HCT116 (cell line): ENCODE results near the gene POLR2C. TPM values are rescaled to one million over a fixed set of nuclear protein-coding genes. Genes with fewer than 3 reads are reported as not detected.

Source experiments
- ATAC-seq: fragments of 200-7000 bp; cut with Tn5 transposase; 2 replicates; pipeline ENCODE4 v1.9.1; 2020; ENCODE audit warnings: mild to moderate bottlenecking, moderate library complexity
- BruUV-seq: library from RNA; stranded (reverse); fragments of 400-500 nt; replicated peaks from 2 replicates; lab custom pipeline; 2021; lab: Mats Ljungman, UMichigan
- CTCF ChIA-PET: fragments of 300-600 bp; sonication (Branson Sonifier 250); formaldehyde crosslinking; loops from one replicate; lab custom pipeline; 2021; ENCODE audit warnings: antibody characterized with exemption; lab: Charles Lee
- POLR2A ChIA-PET: fragments of 300-600, 350-600 bp; sonication (Branson Sonifier 250); formaldehyde crosslinking; loops from one replicate; lab custom pipeline; 2021; ENCODE audit warnings: antibody characterized with exemption; lab: Charles Lee
- RAD21 ChIA-PET, 2 experiments: fragments of 300-600 bp; sonication (Branson Sonifier 250); formaldehyde crosslinking; loops; one replicate each; lab custom pipeline; 2023; ENCODE audit warnings: low total read pairs in 2 of 2; ENCODE audit not compliant: uncharacterized antibody in 2 of 2, unreplicated experiment in 2 of 2, low non-redundant PET in 1 of 2; lab: Charles Lee
- DNase-seq: peaks from one replicate; pipeline ENCODE4 v3.0.0-alpha.2; 2010; ENCODE audit warnings: low read depth, low spot score
- H2AFZ ChIP-seq: fragments of 200-600 bp; shearing (Covaris generic), sonication (generic); 2 replicates; pipeline ENCODE4 v1.6.1; 2017; ENCODE audit warnings: low read depth, mixed run types, mixed read lengths, antibody characterized with exemption, low read length; ENCODE audit not compliant: poor library complexity, severe bottlenecking
- H3K27ac ChIP-seq: 2 replicates; pipeline ENCODE4 v1.5.1; 2012; ENCODE audit warnings: low read depth, low read length
- H3K27me3 ChIP-seq: fragments of 200-600 bp; sonication (generic); 2 replicates; pipeline ENCODE4 v1.6.1; 2016; ENCODE audit warnings: mixed run types, low read length, mixed read lengths; ENCODE audit not compliant: insufficient read depth
- H3K36me3 ChIP-seq, 2 experiments: fragments of 200-500 bp in 1 of 2; fragments of 200-600 bp in 1 of 2; sonication (Bioruptor generic) in 1 of 2; sonication (generic) in 1 of 2; 2 replicates each; pipeline versions ENCODE4 v1.5.1 to v1.6.1; 2014 to 2016; ENCODE audit warnings: low read length in 2 of 2, inconsistent platforms in 1 of 2, mixed read lengths in 1 of 2, mixed run types in 1 of 2; ENCODE audit not compliant: insufficient read depth in 2 of 2, control insufficient read depth in 1 of 2
- H3K4me1 ChIP-seq, 2 experiments: fragments of 200-600 bp in 1 of 2; sonication (generic) in 1 of 2; 2 replicates each; pipeline versions ENCODE4 v1.5.1 to v1.6.1; 2012 to 2017; ENCODE audit warnings: low read length in 2 of 2, inconsistent platforms in 1 of 2, mild to moderate bottlenecking in 1 of 2, mixed read lengths in 1 of 2, mixed run types in 1 of 2, moderate library complexity in 1 of 2; ENCODE audit not compliant: insufficient read depth in 2 of 2, control insufficient read depth in 1 of 2
- H3K4me2 ChIP-seq: fragments of 200-600 bp; sonication (generic); 2 replicates; pipeline ENCODE4 v1.6.1; 2017; ENCODE audit warnings: mixed run types, low read length, mixed read lengths
- H3K4me3 ChIP-seq, 2 experiments: fragments of 200-600 bp in 1 of 2; sonication (generic) in 1 of 2; replicated peaks in 1 of 2; 2 replicates each; pipeline ENCODE4 v1.5.1; 2011 to 2016; ENCODE audit warnings: low read length in 2 of 2, control low read depth in 1 of 2, low read depth in 1 of 2, mild to moderate bottlenecking in 1 of 2, mixed read lengths in 1 of 2, mixed run types in 1 of 2
- H3K79me2 ChIP-seq: fragments of 200-600 bp; sonication (generic); 2 replicates; pipeline ENCODE4 v1.6.1; 2017; ENCODE audit warnings: mild to moderate bottlenecking, mixed run types, low read length, moderate library complexity, mixed read lengths; ENCODE audit not compliant: insufficient read depth
- H3K9ac ChIP-seq: fragments of 200-600 bp; sonication (generic); 2 replicates; pipeline ENCODE4 v1.6.1; 2016; ENCODE audit warnings: low read length, mixed read lengths
- H3K9me2 ChIP-seq: fragments of 200-600 bp; sonication (generic), shearing (Covaris generic); 2 replicates; pipeline ENCODE4 v1.6.1; 2017; ENCODE audit warnings: mixed run types, mild to moderate bottlenecking, moderate library complexity; ENCODE audit not compliant: insufficient read depth
- H3K9me3 ChIP-seq, 2 experiments: fragments of 200-500 bp in 1 of 2; fragments of 200-600 bp in 1 of 2; sonication (Bioruptor generic) in 1 of 2; sonication (generic) in 1 of 2; 2 replicates each; pipeline ENCODE4 v1.6.1; 2014 to 2017; ENCODE audit warnings: low read length in 2 of 2, mixed read lengths in 2 of 2, inconsistent platforms in 1 of 2, low read depth in 1 of 2, mild to moderate bottlenecking in 1 of 2, mixed run types in 1 of 2, moderate library complexity in 1 of 2; ENCODE audit not compliant: control insufficient read depth in 1 of 2, insufficient read depth in 1 of 2
- H4K20me1 ChIP-seq: fragments of 200-600 bp; sonication (generic), shearing (Covaris generic); 2 replicates; pipeline ENCODE4 v1.6.1; 2017; ENCODE audit warnings: mixed run types, mild to moderate bottlenecking, moderate library complexity; ENCODE audit not compliant: insufficient read depth
- CBX3 ChIP-seq: IDR thresholded peaks from 2 replicates; pipeline ENCODE4 v1.6.1; 2012; ENCODE audit warnings: low read depth
- CEBPB ChIP-seq: IDR thresholded peaks from 2 replicates; pipeline ENCODE4 v1.6.1; 2012; ENCODE audit warnings: low read depth
- CTCF ChIP-seq, 3 experiments: fragments of 200-600 bp in 1 of 3; sonication (generic) in 1 of 3; IDR thresholded peaks in 2 of 3; conservative IDR thresholded peaks in 1 of 3; 2 replicates each; pipeline ENCODE4 v1.5.1; 2012 to 2017; ENCODE audit warnings: low read depth in 2 of 3, low read length in 2 of 3, antibody characterized with exemption in 1 of 3, borderline replicate concordance in 1 of 3, control low read depth in 1 of 3, mild to moderate bottlenecking in 1 of 3, mixed read lengths in 1 of 3, mixed run types in 1 of 3, moderate library complexity in 1 of 3; ENCODE audit not compliant: insufficient read depth in 1 of 3
- EGR1 ChIP-seq: IDR thresholded peaks from 2 replicates; pipeline ENCODE4 v1.6.1; 2012; ENCODE audit warnings: low read depth
- ELF1 ChIP-seq: IDR thresholded peaks from 2 replicates; pipeline ENCODE4 v1.6.1; 2012; ENCODE audit warnings: low read depth, borderline replicate concordance
- EZH2 ChIP-seq: fragments of 200-600 bp; sonication (generic); IDR thresholded peaks from 2 replicates; pipeline ENCODE4 v1.6.1; 2017; ENCODE audit warnings: antibody characterized with exemption, mixed run types
- EZH2phosphoT487 ChIP-seq: fragments of 200-600 bp; IDR thresholded peaks from 2 replicates; pipeline ENCODE4 v1.6.1; 2018; ENCODE audit warnings: antibody characterized with exemption, borderline replicate concordance
- FOSL1 ChIP-seq: IDR thresholded peaks from 2 replicates; pipeline ENCODE4 v1.6.1; 2012; ENCODE audit warnings: low read depth
- MAX ChIP-seq: IDR thresholded peaks from 2 replicates; pipeline ENCODE4 v1.6.1; 2012
- POLR2A ChIP-seq: IDR thresholded peaks from 2 replicates; pipeline ENCODE4 v1.7.0; 2011; ENCODE audit warnings: borderline replicate concordance; ENCODE audit not compliant: insufficient read depth, insufficient read length; ENCODE audit errors: extremely low read depth
- POLR2AphosphoS5 ChIP-seq: IDR thresholded peaks from 2 replicates; pipeline ENCODE4 v1.6.1; 2011; ENCODE audit warnings: mild to moderate bottlenecking, low read depth, low read length, moderate library complexity
- RAD21 ChIP-seq: IDR thresholded peaks from 2 replicates; pipeline ENCODE4 v1.6.1; 2012; ENCODE audit warnings: low read depth, mild to moderate bottlenecking
- SP1 ChIP-seq: IDR thresholded peaks from 2 replicates; pipeline ENCODE4 v1.6.1; 2012; ENCODE audit warnings: low read depth
- SRF ChIP-seq: IDR thresholded peaks from 2 replicates; pipeline ENCODE4 v1.6.1; 2012; ENCODE audit warnings: low read depth
- TCF7L2 ChIP-seq: IDR thresholded peaks from 2 replicates; pipeline ENCODE4 v1.7.0; 2011; ENCODE audit warnings: borderline replicate concordance, inconsistent platforms; ENCODE audit not compliant: insufficient read depth, insufficient read length; ENCODE audit errors: extremely low read depth
- YY1 ChIP-seq: IDR thresholded peaks from 2 replicates; pipeline ENCODE4 v1.6.1; 2011; ENCODE audit warnings: low read length, low read depth, moderate library complexity, mild to moderate bottlenecking; ENCODE audit not compliant: insufficient replicate concordance; ENCODE audit errors: extremely low read depth
- ZBTB33 ChIP-seq: IDR thresholded peaks from 2 replicates; pipeline ENCODE4 v1.6.1; 2011; ENCODE audit warnings: mild to moderate bottlenecking, low read length, moderate library complexity; ENCODE audit not compliant: insufficient replicate concordance; ENCODE audit errors: extremely low read depth
- ZFX ChIP-seq: fragments of 450-650 bp; IDR thresholded peaks from 2 replicates; pipeline ENCODE4 v1.6.1; 2017
- ZNF274 ChIP-seq: fragments of 200-500 bp; sonication (Bioruptor generic); IDR thresholded peaks from 2 replicates; pipeline ENCODE4 v1.6.1; 2014; ENCODE audit warnings: mild to moderate bottlenecking, low read depth, low read length, inconsistent platforms
- intact Hi-C: fragments of 100-400 bp; cut with micrococcal nuclease; formaldehyde crosslinking; loops from 2 replicates; pipeline ENCODE4 v1.10.0; 2022
- total RNA-seq: library from RNA; stranded (reverse); gene quantifications from one replicate; pipeline ENCODE4 v1.2.1, GENCODE V29; 2021; ENCODE audit not compliant: unreplicated experiment

Gene POLR2C
- total RNA-seq, 1 experiment from 2014 or later = 74.4 TPM

- Histone ChIP-seq H3K27me3 (no peaks in the 10 kb centered on the region), H3K27ac (no peak overlapping the region), H3K4me2 (no peak overlapping the region), H3K36me3 (no peaks in the 10 kb centered on the region), H4K20me1 (no peaks in the 10 kb centered on the region), H2AFZ (no peak overlapping the region), H3K4me1 (peaks cover 13 to 23% of the 10 kb centered on the region in 2 experiments; a peak in 3 of 4 replicates), H3K9me3 (no peaks in the 10 kb centered on the region), H3K4me3 (no peak overlapping the region), H3K9me2 (no peaks in the 10 kb centered on the region), H3K9ac (no peak overlapping the region), H3K79me2 (no peaks in the 10 kb centered on the region)
- no peak for ATAC-seq
- intact Hi-C loops = no loop called here
- BruUV-seq = no TSS peak
- DNase-seq = no peak
- ChIA-PET CTCF (no interaction called here), RAD21 (no interaction called here), POLR2A (no interaction called here)
- TF ChIP-seq EGR1 = no peak
- no peak for TF ChIP-seq SRF
- no peak for TF ChIP-seq SP1
- no peak for TF ChIP-seq EZH2
- TF ChIP-seq TCF7L2 = no peak
- no peak for TF ChIP-seq RAD21
- no peak for TF ChIP-seq ELF1
- no peak for TF ChIP-seq ZNF274
- no peak for TF ChIP-seq EZH2phosphoT487
- no peak for TF ChIP-seq MAX
- no peak for TF ChIP-seq CEBPB
- no peak for TF ChIP-seq YY1
- no peak for TF ChIP-seq CBX3
- TF ChIP-seq ZFX = no peak
- TF ChIP-seq ZBTB33 = no peak
- TF ChIP-seq CTCF (IDR thresholded peaks at IDR 0.05 in 2 of 3, conservative IDR thresholded peaks at IDR 0.05 in 1 of 3; ENCODE audit: borderline replicate concordance in 1 of 3, insufficient read depth in 1 of 3, low read depth in 2 of 3, low read length in 2 of 3) = no peak
- TF ChIP-seq POLR2AphosphoS5 = no peak
- TF ChIP-seq POLR2A = no peak
- no peak for TF ChIP-seq FOSL1
Measured at GRCh38 chr16:57413733-57414132, 48.7 kb upstream of the POLR2C start.
